ENCODE data around the gene SATB1. TPM values are rescaled to one million over a fixed set of nuclear protein-coding genes. Genes with fewer than 3 reads are reported as not detected.

The SATB1 gene
- 12.1 and 15.2 TPM in 2 replicates for total RNA-seq

DNA sequence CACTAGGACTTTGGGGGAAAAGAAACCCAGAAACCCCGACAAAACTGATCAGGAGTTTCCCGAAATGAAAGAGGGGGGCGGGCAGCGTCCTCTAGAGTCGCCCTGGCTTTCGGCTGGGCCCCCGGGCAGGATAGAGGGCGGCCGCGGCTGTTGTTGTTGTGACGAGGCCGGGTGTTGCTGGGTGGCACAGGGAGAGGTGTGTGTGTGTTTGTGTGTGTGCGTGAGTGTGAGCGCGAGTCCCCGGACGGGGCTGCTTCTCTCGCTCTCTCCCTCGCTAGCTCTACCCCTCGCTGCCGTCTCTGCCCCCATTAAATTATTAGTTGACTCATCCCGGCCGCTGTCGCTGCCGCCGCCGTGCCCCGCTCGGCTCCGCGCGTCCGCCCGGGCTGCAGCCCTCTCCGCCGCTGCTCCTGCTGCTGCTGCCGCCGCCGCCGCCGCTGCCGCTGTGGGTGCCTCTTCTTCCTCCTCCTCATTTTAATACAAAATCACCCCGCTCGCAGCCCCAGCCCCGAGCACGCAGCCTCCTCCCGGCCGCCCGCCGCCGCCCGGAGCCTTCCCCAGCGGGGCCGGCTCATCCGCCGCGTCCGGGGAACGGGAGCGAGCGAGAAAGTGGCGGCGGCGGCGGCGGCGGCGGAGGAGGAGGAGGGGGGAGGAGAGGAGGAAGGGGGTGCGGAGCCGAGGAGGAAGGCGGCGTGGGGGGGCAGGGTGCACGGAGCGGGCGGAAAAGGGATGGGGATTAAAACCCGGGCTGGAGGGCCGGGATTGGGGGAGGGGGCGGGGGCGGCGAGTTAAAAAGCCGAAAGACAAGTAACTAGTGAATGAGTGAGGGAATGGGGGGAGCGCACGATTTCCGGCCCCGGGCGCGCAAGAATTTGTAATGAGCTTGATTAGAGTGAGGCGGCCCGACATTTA, at the start of gene SATB1:
TSS of gene SATB1 (minus strand) at position 611 of the 912 bp plus-strand sequence. CDS start 4,372 bp downstream, outside the sequence.

